GM23338 (cell line): ENCODE data around the gene ILKAP. TPM values are rescaled to one million over a fixed set of nuclear protein-coding genes. Genes with fewer than 3 reads are reported as not detected.
A peak's percentile ranks its signal among the peaks of the same experiment; 100 is the strongest.

Experiments used
- ATAC-seq: fragments of 200-7000 bp; cut with Tn5 transposase; 3 replicates; pipeline ENCODE4 v1.9.1; 2020
- DNase-seq: peaks from one replicate; pipeline ENCODE4 v3.0.0-alpha.2; 2015; ENCODE audit warnings: low spot score
- H2AFZ ChIP-seq: fragments of 200-600 bp; sonication (generic); 2 replicates; pipeline ENCODE4 v1.8.0; 2016; ENCODE audit warnings: antibody characterized with exemption, mild to moderate bottlenecking, moderate library complexity
- H3F3A ChIP-seq: fragments of 200-600 bp; sonication (generic); replicated peaks from 2 replicates; pipeline ENCODE4 v1.8.0; 2017; ENCODE audit warnings: antibody characterized with exemption, mixed run types, low read depth
- H3K27ac ChIP-seq: fragments of 200-600 bp; sonication (generic); 2 replicates; pipeline ENCODE4 v1.6.1; 2016; ENCODE audit warnings: low read depth
- H3K27me3 ChIP-seq: fragments of 200-600 bp; sonication (generic); 2 replicates; pipeline ENCODE4 v1.8.0; 2016; ENCODE audit warnings: mild to moderate bottlenecking, mixed run types, moderate library complexity; ENCODE audit not compliant: insufficient read depth
- H3K36me3 ChIP-seq: fragments of 200-600 bp; sonication (generic); 2 replicates; pipeline ENCODE4 v1.8.0; 2016; ENCODE audit warnings: mild to moderate bottlenecking; ENCODE audit not compliant: insufficient read depth
- H3K4me1 ChIP-seq: fragments of 200-600 bp; sonication (generic); 2 replicates; pipeline ENCODE4 v1.8.0; 2016; ENCODE audit warnings: mild to moderate bottlenecking, moderate library complexity; ENCODE audit not compliant: insufficient read depth
- H3K4me2 ChIP-seq: fragments of 200-600 bp; sonication (generic); 2 replicates; pipeline ENCODE4 v1.7.1; 2017; ENCODE audit warnings: mixed run types
- H3K4me3 ChIP-seq: fragments of 200-600 bp; sonication (generic); 2 replicates; pipeline ENCODE4 v1.6.1; 2016; ENCODE audit warnings: mixed run types
- H3K79me2 ChIP-seq: fragments of 200-600 bp; sonication (generic); replicated peaks from 2 replicates; pipeline ENCODE4 v1.8.0; 2017; ENCODE audit warnings: mild to moderate bottlenecking; ENCODE audit not compliant: insufficient read depth
- H3K9me2 ChIP-seq: fragments of 200-600 bp; sonication (generic); 2 replicates; pipeline ENCODE4 v1.8.0; 2017; ENCODE audit not compliant: insufficient read depth
- H4K20me1 ChIP-seq: fragments of 200-600 bp; sonication (generic); replicated peaks from 2 replicates; pipeline ENCODE4 v1.8.0; 2017; ENCODE audit warnings: mild to moderate bottlenecking; ENCODE audit not compliant: insufficient read depth
- H3K27ac Mint-ChIP-seq: 2 replicates; pipeline ENCODE4 v1.8.0; 2020; ENCODE audit warnings: inconsistent platforms, mild to moderate bottlenecking, moderate library complexity, mixed read lengths
- H3K27me3 Mint-ChIP-seq: 3 replicates; pipeline ENCODE4 v1.8.0; 2022; ENCODE audit warnings: low read depth, mild to moderate bottlenecking, moderate library complexity, mixed read lengths, inconsistent platforms; ENCODE audit not compliant: insufficient read depth, poor library complexity
- H3K36me3 Mint-ChIP-seq: 3 replicates; pipeline ENCODE4 v1.8.0; 2021; ENCODE audit warnings: low read depth, mild to moderate bottlenecking, inconsistent platforms, moderate library complexity, mixed read lengths
- H3K4me1 Mint-ChIP-seq: 3 replicates; pipeline ENCODE4 v1.8.0; 2020; ENCODE audit warnings: mild to moderate bottlenecking, inconsistent platforms, mixed read lengths
- H3K4me3 Mint-ChIP-seq: 3 replicates; pipeline ENCODE4 v1.8.0; 2021; ENCODE audit warnings: moderate library complexity, mild to moderate bottlenecking, inconsistent platforms, mixed read lengths
- H3K9me3 Mint-ChIP-seq: 3 replicates; pipeline ENCODE4 v1.8.0; 2020; ENCODE audit warnings: moderate library complexity, mild to moderate bottlenecking, inconsistent platforms, mixed read lengths
- EZH2 ChIP-seq: fragments of 200-600 bp; sonication (generic); IDR thresholded peaks from one replicate; pipeline ENCODE4 v1.8.0; 2017; ENCODE audit warnings: antibody characterized with exemption, mild to moderate bottlenecking, low read depth; ENCODE audit not compliant: unreplicated experiment
- JUNB ChIP-seq: IDR thresholded peaks from one replicate; pipeline ENCODE4 v1.6.1; 2016; ENCODE audit warnings: antibody characterized with exemption; ENCODE audit not compliant: unreplicated experiment
- REST ChIP-seq: IDR thresholded peaks from one replicate; pipeline ENCODE4 v1.6.1; 2018; ENCODE audit warnings: antibody characterized with exemption; ENCODE audit not compliant: unreplicated experiment
- STAT1 ChIP-seq: IDR thresholded peaks from one replicate; pipeline ENCODE4 v1.6.1; 2016; ENCODE audit warnings: antibody characterized with exemption; ENCODE audit not compliant: unreplicated experiment
- ZNF114 ChIP-seq: fragments of 250-450 bp; sonication (Bioruptor Pico); IDR thresholded peaks from 2 replicates; pipeline ENCODE4 v1.5.0; 2020; ENCODE audit warnings: mild to moderate bottlenecking, moderate library complexity
- ZNF331 ChIP-seq: fragments of 250-450 bp; sonication (Bioruptor Pico); IDR thresholded peaks from 2 replicates; pipeline ENCODE4 v1.5.0; 2020; ENCODE audit warnings: low read depth, mild to moderate bottlenecking, moderate library complexity
- ZNF462 ChIP-seq: fragments of 250-450 bp; sonication (Bioruptor Pico); IDR thresholded peaks from 2 replicates; pipeline ENCODE4 v1.5.0; 2020; ENCODE audit warnings: mild to moderate bottlenecking, moderate library complexity
- polyA plus RNA-seq: library from polyadenylated mRNA; unstranded; fragments of >200 nt; fragmentation: Nextera tagmentation; extraction: Ambion mirVana; gene quantifications from 2 replicates; pipeline ENCODE4 v1.2.1, GENCODE V29; 2016
- total RNA-seq: library from RNA; depleted of rRNA; stranded (reverse); fragments of >200 nt; shearing (Covaris generic); gene quantifications from 2 replicates; pipeline ENCODE4 v1.2.3, GENCODE V29; 2014

The ILKAP gene
- total and polyA plus RNA-seq, 2 experiments from 2014 or later: 17.0 to 35.9 TPM

GRCh38 chr2:238169708-238170251 lies 33.7 kb downstream of the ILKAP start:
- H2AFZ ChIP-seq: no peak overlapping the region
- DNase-seq: no peak
- Mint-ChIP-seq H3K9me3 (no peaks in the 10 kb centered on the region), H3K36me3 (peaks cover 34% of the 10 kb centered on the region), H3K4me1 (no peaks in the 10 kb centered on the region), H3K27ac (0 out of 2 replicates have a peak overlapping the region, but pooled peaks have one; percentile 4), H3K27me3 (peaks cover 12% of the 10 kb centered on the region), H3K4me3 (no peak overlapping the region)
- H3K36me3 ChIP-seq: no peaks in the 10 kb centered on the region
- H3K4me3 ChIP-seq: no peak overlapping the region
- no peaks in the 10 kb centered on the region for H3K9me2 ChIP-seq
- no peaks in the 10 kb centered on the region for H3K4me1 ChIP-seq
- no peak for ATAC-seq
- no peak overlapping the region for H3K4me2 ChIP-seq
- TF ChIP-seq ZNF462 (CRISPR knock-in tag) (no peak), EZH2 (no peak), ZNF331 (CRISPR knock-in tag) (no peak), STAT1 (no peak), REST (no peak), ZNF114 (CRISPR knock-in tag) (no peak), JUNB (no peak)
- H3K27ac ChIP-seq: no peak overlapping the region
- H4K20me1 ChIP-seq: no peaks in the 10 kb centered on the region; the same call in 1 of the 2 replicates
- H3K79me2 ChIP-seq: no peaks in the 10 kb centered on the region
- H3F3A ChIP-seq: no peaks in the 10 kb centered on the region
- H3K27me3 ChIP-seq: peaks cover 5% of the 10 kb centered on the region; the same call in 1 of the 2 replicates
